ENCODE data around the gene CEBPZ. TPM values are rescaled to one million over a fixed set of nuclear protein-coding genes. Genes with fewer than 3 reads are reported as not detected.

Gene CEBPZ
- total and polyA plus RNA-seq, 2 donors from 2014 or later = 45.5 to 55.9 TPM

- Histone ChIP-seq H3K27ac (ENCODE audit: low read depth in 2 of 2, low read length in 2 of 2) (no peak overlapping the region), H3K9ac (ENCODE audit: low read length in 3 of 3) (no peak overlapping the region), H3K4me3 (ENCODE audit: low read length in 3 of 3) (no peak overlapping the region), H3K9me3 (ENCODE audit: control insufficient read depth in 2 of 3, insufficient read depth in 1 of 3, low read length in 3 of 3) (no peaks in the 10 kb centered on the region), H3K4me1 (ENCODE audit: control insufficient read depth in 2 of 3, insufficient read depth in 2 of 3, low read depth in 1 of 3, low read length in 3 of 3) (no peaks in the 10 kb centered on the region), H3K27me3 (ENCODE audit: control insufficient read depth, insufficient read depth, low read length) (no peaks in the 10 kb centered on the region), H3K36me3 (ENCODE audit: control insufficient read depth in 2 of 3, insufficient read depth in 3 of 3, low read length in 3 of 3) (no peaks in the 10 kb centered on the region)
- intact Hi-C loops (cut with DNase I) = no loop called here
- FAIRE-seq (no peak), DNase-seq (no peak)
- no peak for TF ChIP-seq CTCF (IDR thresholded peaks at IDR 0.05; ENCODE audit: borderline replicate concordance, extremely low read depth, insufficient read depth)
Measured at GRCh38 chr2:37173741-37174140, 57.7 kb downstream of the CEBPZ start.

- no peak for TF ChIP-seq CTCF (IDR thresholded peaks at IDR 0.05; ENCODE audit: borderline replicate concordance, extremely low read depth, insufficient read depth)
- Histone ChIP-seq H3K4me3 (ENCODE audit: low read length in 3 of 3) (no peak overlapping the region), H3K36me3 (ENCODE audit: control insufficient read depth in 2 of 3, insufficient read depth in 3 of 3, low read length in 3 of 3) (no peaks in the 10 kb centered on the region), H3K9me3 (ENCODE audit: control insufficient read depth in 2 of 3, insufficient read depth in 1 of 3, low read length in 3 of 3) (no peaks in the 10 kb centered on the region), H3K9ac (ENCODE audit: low read length in 3 of 3) (no peak overlapping the region), H3K27ac (ENCODE audit: low read depth in 2 of 2, low read length in 2 of 2) (no peak overlapping the region), H3K4me1 (ENCODE audit: control insufficient read depth in 2 of 3, insufficient read depth in 2 of 3, low read depth in 1 of 3, low read length in 3 of 3) (no peaks in the 10 kb centered on the region), H3K27me3 (ENCODE audit: control insufficient read depth, insufficient read depth, low read length) (no peaks in the 10 kb centered on the region)
- intact Hi-C loops (cut with DNase I) = no loop called here
- no peak for FAIRE-seq
- DNase-seq = no peak
Measured at GRCh38 chr2:37171624-37171950, 59.8 kb downstream of the CEBPZ start.

- Histone ChIP-seq H3K4me3 (ENCODE audit: low read length in 3 of 3) (no peak overlapping the region), H3K27ac (ENCODE audit: low read depth in 2 of 2, low read length in 2 of 2) (no peak overlapping the region), H3K27me3 (ENCODE audit: control insufficient read depth, insufficient read depth, low read length) (no peaks in the 10 kb centered on the region), H3K36me3 (ENCODE audit: control insufficient read depth in 2 of 3, insufficient read depth in 3 of 3, low read length in 3 of 3) (no peaks in the 10 kb centered on the region), H3K4me1 (ENCODE audit: control insufficient read depth in 2 of 3, insufficient read depth in 2 of 3, low read depth in 1 of 3, low read length in 3 of 3) (no peaks in the 10 kb centered on the region), H3K9ac (ENCODE audit: low read length in 3 of 3) (no peak overlapping the region), H3K9me3 (ENCODE audit: control insufficient read depth in 2 of 3, insufficient read depth in 1 of 3, low read length in 3 of 3) (no peaks in the 10 kb centered on the region)
- intact Hi-C loops (cut with DNase I) = no loop called here
- DNase-seq = peak in 2 of 5 donors; percentile 41 to 43
- peak; percentile 42 for TF ChIP-seq CTCF (IDR thresholded peaks at IDR 0.05; ENCODE audit: borderline replicate concordance, extremely low read depth, insufficient read depth)
- peak; percentile 44 for FAIRE-seq
Measured at GRCh38 chr2:37168217-37168981, 63.0 kb downstream of the CEBPZ start.
